HuH-7.5 (cell line): ENCODE data around the gene CGREF1.
"Not testable (repeated sequence)": the region's sequence is repeated elsewhere in the genome, so short reads cannot be mapped to it uniquely, and the experiment has no call there.

ENCODE experiments used
- DNase-seq: peaks from one replicate; pipeline ENCODE4 v3.0.0; 2011; ENCODE audit warnings: low spot score

CGREF1 gene

DNA sequence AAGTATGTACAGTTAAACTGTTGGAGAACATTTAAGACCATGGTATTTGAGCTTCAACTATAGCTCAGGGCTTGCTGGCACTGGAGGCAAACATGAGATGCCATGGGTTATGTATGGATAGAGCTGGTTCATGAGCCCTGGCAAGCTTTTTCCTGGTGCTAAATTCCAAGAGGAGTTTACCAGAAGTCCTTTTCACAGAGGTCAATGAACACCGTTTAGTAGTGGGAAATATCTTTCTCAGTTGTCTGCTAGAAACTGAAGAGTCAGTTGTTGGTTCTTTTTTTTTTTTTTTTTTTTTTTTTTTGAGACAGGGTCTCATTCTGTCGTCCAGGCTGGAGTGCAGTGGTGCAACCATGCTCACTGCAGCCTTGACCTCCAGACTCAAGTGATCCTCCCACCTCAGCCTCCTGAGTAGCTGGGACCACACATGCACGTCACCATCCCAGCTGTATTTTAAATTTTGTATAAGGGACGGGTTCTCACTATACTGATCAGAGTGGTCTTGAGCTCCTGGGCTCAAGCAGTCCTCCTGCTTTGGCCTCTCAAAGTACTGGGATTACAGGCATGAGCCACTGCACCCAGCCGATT is 31.0 kb downstream of the CGREF1 start:
- no peak for DNase-seq

DNA sequence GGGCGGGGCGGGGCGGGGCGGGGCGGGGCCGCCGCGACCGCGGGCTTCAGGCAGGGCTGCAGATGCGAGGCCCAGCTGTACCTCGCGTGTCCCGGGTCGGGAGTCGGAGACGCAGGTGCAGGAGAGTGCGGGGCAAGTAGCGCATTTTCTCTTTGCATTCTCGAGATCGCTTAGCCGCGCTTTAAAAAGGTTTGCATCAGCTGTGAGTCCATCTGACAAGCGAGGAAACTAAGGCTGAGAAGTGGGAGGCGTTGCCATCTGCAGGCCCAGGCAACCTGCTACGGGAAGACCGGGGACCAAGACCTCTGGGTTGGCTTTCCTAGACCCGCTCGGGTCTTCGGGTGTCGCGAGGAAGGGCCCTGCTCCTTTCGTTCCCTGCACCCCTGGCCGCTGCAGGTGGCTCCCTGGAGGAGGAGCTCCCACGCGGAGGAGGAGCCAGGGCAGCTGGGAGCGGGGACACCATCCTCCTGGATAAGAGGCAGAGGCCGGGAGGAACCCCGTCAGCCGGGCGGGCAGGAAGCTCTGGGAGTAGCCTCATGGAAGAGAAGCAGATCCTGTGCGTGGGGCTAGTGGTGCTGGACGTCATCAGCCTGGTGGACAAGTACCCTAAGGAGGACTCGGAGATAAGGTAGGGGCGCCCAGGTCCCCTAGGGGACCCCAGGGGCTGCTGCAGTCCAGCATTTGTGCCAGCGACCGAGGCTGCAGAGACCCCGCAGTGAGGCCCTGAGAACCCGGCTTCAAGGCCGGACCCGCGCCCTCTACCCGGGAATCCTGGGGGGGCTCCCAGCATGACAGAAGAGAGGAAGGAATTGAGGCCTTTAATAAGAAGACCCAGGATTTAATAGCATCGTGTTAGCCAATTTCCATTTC is 32.0 kb downstream of the CGREF1 start, which contains the start of gene KHK:
Gene KHK (plus strand): TSS at position 49 of the 870 bp plus-strand sequence. CDS start 488 bp downstream, at position 537.
- DNase-seq: peak; percentile 89

DNA sequence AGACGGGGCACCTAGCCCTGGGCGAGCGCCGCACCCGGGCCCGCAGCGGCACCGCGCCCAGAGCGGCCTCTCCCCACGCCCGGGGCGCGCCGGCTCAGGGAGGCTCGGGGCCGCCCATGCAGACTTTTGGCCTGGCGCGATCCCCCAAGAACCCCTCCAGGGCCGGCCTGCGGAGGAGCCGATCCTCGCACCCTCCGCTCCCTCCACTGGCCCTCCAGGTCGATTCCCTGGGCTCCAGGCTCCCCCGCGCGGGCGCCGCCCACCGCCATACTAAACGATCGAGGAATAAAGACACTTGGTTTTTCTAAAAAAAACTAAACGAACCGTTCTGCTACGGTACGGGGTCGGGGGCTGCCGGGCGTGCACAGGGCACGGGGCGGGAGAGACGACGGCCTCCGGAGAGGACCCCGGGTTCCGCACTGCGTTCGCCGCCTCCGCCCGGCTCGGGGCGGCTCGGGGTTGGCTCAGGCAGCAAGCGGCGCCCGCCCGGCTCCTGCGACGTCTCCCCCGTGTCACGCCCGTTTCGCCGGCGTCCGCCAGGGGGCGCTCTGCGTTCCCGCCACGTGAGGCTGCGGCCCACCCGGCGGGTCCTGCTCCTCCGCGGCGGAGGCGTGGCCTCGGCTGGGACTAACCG is 32.7 kb downstream of the CGREF1 start:
- peak; percentile 95 for DNase-seq

DNA sequence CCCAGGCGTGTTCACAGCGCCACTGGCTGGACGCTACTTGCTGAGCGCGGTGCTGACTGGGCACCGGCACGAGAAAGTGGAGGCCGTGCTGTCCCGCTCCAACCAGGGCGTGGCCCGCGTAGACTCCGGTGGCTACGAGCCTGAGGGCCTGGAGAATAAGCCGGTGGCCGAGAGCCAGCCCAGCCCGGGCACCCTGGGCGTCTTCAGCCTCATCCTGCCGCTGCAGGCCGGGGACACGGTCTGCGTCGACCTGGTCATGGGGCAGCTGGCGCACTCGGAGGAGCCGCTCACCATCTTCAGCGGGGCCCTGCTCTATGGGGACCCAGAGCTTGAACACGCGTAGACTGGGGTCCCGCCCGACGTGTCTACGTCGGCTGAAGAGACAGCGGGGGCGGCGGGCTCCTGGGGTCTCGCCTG is 33.2 kb downstream of the CGREF1 start:
- peak; percentile 88 for DNase-seq

DNA sequence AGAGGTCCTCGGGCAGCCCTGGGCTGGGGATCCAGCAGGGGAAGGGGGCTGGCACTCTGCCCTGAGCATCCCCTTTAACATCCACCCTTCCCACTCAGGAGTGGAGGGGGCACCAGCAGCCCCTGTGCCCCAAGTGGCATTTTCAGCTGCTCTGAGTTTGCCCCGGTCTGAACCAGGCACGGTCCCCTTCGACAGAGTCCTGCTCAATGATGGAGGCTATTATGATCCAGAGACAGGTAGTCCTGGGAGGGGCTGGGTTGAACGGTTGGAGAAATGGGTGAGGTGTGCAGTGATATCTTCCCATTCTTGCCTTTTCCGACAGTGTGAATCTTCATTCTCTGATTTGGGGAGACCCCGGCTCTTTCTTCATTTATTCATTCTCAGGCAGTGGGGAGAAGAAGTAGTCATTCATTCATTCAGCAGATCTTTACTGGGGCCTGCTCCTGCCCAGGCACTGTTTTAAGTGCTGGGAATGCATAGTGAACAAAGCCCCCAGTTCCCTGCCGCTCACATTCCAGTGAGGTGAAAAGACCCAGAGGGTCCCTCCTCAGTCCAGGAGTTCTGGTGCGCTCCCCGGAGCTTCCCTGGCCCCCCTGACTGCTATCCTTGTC is 33.8 kb downstream of the CGREF1 start:
- no peak for DNase-seq

DNA sequence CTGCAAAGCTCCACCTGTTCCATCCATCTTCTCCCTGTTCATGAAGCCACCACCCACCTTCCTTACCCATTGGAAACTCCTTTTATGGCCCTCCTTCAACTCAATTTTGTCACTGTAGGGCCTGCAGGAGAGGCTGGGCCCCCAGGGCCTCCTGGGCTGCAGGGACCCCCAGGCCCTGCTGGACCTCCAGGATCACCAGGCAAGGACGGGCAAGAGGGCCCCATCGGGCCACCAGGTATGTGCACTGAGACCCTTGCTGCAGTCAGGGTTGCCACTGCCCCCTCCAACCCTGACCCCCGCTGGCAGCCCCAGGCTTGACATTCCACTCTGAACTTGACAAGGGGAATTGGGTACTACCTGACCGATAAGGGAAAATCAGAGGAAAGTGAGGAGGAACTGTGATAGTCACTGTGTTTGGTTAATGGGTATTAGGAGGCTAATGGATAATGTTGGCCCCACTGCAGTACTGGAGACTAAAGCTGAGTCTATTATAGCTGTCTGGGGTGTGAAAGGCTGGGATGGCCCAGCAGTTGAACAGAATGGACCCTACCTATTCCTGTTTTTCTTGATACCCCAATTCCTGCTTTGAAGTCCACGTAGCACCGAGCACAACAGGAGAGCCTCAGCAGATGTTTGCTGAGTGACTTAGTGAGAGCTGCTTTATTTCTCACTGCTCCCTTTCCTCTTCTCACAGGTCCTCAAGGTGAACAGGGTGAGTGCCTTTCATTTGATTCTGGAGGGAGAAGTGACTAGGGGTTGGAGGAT is 34.4 kb downstream of the CGREF1 start:
- no peak for DNase-seq

DNA sequence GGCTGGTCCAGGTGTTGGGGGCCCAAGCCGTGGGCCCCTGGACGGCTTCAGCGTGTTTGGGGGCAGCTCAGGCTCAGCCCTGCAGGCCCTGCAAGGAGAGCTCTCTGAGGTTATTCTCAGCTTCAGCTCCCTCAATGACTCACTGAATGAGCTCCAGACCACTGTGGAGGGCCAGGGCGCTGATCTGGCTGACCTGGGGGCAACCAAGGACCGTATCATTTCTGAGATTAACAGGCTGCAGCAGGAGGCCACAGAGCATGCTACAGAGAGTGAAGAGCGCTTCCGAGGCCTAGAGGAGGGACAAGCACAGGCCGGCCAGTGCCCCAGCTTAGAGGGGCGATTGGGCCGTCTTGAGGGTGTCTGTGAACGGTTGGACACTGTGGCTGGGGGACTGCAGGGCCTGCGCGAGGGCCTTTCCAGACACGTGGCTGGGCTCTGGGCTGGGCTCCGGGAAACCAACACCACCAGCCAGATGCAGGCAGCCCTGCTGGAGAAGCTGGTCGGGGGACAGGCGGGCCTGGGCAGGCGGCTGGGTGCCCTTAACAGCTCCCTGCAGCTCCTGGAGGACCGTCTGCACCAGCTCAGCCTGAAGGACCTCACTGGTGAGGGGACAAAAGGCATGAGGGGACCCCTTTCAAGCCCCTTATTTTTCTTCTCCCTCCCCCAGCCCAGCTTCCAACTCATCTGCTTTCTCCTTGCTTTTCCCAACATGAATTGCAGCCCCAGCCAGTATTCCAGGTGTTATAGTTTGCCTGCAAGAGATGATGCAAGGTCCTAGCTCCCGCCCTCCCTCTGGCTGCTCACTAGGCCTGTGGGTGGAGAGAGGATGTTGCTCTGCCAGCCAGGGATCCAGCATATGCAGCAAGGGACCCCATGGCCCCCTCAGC is 35.3 kb downstream of the CGREF1 start:
- DNase-seq: no peak

DNA sequence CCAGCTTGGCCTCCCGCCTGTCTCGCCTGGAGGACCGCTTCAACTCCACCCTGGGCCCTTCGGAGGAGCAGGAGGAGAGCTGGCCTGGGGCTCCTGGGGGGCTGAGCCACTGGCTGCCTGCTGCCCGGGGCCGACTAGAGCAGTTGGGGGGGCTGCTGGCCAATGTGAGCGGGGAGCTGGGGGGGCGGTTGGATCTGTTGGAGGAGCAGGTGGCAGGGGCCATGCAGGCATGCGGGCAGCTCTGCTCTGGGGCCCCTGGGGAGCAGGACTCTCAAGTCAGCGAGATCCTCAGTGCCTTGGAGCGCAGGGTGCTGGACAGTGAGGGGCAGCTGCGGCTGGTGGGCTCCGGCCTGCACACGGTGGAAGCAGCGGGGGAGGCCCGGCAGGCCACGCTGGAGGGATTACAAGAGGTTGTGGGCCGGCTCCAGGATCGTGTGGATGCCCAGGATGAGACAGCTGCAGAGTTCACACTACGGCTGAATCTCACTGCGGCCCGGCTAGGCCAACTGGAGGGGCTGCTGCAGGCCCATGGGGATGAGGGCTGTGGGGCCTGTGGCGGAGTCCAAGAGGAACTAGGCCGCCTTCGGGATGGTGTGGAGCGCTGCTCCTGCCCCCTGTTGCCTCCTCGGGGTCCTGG is 36.0 kb downstream of the CGREF1 start:
- no peak for DNase-seq

DNA sequence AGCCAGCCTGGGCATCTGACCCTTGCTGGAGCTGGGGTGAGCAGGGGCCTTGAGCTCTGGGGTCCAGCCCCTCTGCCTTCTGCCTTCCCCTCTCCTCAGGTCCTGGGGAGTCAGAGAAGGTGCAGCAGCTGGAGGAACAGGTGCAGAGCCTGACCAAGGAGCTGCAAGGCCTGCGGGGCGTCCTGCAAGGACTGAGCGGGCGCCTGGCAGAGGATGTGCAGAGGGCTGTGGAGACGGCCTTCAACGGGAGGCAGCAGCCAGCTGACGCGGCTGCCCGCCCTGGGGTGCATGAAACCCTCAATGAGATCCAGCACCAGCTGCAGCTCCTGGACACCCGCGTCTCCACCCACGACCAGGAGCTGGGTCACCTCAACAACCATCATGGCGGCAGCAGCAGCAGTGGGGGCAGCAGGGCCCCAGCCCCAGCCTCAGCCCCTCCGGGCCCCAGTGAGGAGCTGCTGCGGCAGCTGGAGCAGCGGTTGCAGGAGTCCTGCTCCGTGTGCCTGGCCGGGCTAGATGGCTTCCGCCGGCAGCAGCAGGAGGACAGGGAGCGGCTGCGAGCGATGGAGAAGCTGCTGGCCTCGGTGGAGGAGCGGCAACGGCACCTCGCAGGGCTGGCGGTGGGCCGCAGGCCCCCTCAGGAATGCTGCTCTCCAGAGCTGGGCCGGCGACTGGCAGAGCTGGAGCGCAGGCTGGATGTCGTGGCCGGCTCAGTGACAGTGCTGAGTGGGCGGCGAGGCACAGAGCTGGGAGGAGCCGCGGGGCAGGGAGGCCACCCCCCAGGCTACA is 36.8 kb downstream of the CGREF1 start:
- no peak for DNase-seq

DNA sequence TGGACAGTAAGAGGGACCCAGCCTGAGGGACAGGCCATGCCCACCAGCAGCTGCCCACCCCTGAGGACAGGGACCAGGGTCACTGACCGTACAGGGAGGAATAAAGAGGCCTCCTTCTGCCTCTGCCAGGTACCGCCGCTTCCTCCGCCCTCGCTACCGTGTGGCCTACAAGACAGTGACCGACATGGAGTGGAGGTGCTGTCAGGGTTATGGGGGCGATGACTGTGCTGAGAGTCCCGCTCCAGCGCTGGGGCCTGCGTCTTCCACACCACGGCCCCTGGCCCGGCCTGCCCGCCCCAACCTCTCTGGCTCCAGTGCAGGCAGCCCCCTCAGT is 38.4 kb downstream of the CGREF1 start:
- DNase-seq: no peak

DNA sequence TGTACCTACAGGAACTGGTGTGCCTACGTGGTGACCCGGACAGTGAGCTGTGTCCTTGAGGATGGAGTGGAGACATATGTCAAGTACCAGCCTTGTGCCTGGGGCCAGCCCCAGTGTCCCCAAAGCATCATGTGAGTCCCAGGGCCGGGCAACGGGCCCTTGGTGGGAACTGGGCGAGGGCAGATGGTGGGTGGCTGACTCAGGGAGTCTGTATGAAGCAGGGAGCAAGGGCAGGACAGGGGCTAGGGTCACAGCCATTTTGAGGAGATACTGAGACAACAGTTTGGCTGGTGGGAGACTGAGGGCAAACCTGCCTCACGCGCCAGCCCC is 38.8 kb downstream of the CGREF1 start:
- DNase-seq: no peak

DNA sequence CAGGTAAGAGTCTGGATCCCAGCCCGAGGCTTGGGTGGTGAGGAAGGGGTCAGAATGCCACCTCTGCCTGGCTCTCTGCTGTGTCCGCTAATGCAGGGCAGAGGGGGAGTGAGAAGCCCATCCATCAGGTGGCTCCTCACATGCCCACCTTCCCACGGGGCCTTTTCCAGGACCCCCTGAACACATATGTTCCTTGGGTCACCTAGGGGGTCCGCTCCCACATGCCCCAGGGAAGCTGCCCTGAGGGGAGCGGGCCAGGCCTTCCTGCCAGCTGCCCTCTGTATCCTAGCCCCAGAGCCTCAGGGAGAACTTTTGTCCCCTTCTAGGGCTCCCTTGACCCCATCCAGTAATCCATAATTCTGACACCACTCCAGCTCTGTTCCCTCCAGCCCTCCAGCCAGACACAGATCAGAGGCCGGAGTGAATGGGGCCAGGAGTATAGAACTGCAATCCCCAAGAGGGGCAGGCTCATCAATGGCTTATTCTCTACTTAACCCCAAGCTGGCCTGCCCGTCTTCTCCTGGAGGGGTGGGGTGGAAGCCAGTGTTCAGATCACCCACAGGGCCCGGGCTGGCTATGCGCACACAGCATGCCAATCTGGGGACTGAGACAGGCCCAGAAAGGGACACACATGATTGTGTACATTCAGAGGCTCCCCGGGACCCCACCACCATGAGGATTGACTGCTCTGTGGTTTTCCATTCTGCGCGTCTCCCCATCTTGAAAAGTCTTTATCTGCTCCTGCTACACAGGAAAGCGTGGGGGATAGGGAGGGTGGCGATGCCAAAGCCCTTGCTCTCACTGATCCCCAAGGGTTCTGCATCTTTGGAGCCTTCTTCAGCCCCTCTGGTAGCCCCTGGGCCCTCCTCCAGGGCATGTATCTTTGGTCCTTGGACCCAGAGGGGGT is 39.4 kb downstream of the CGREF1 start:
- no peak for DNase-seq

DNA sequence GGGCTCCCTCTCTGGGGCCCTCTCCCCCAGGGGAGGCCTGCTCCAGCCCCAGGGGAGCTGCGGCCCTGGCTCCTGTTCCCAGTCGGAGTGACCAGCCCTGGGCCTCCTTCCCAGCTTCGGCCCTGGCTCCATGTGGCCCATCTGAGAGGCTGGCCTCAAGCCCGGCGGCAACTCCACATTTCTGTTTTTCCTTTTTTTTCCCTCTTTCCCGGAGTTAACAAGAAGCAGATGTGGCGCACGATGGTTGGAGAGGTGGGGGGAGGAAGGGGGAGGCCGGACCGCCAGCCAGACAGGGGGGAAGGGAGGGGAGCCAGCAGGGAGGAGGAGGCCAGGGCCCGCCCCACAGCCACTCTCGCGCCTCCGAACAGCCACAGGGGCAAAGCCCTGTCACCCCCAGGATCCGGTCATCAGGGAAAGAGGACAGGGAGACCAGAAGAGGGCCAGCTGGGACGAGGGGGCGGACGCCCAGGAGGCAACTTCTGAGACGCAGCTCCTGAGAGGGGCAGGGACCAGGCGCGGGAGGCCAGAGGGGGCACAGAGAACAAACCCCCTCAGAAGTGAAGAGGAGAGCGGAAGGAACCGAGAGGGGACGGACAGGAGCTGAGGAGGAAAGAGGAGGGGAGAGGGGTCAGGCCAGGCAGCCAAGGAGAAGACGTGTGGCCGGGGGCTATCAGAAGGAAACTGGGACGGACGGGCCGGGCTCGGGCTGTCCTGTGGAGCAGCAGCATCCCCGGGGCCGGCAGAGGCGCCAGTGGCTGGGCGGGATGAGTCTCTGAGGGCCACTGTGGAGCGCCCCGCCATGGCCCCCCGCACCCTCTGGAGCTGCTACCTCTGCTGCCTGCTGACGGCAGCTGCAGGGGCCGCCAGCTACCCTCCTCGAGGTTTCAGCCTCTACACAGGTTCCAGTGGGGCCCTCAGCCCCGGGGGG is 40.4 kb downstream of the CGREF1 start, which contains the start of gene EMILIN1:
Gene EMILIN1 (plus strand): TSS at position 349 of the 928 bp plus-strand sequence. CDS start 451 bp downstream, at position 800.
- DNase-seq: no peak

DNA sequence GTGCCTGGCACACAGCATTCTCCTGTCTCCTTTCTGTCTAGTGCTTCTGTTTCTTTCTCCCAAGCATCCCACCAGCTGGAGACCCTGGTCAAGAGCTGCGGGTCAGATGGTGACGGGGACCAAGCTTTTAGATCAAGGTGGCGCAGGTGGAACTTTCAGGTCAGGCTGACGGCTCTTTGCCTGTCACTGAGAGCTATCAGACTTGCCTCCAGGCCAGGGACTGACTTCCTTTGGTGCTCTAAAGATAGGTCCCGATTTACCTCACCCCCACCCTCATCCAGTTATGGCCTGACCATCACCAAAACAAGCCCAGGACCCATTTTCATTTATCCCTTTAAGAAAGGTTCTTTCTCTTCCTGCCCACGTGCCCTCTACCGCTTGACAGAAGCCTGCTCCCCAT is 41.7 kb downstream of the CGREF1 start:
- DNase-seq: no peak

DNA sequence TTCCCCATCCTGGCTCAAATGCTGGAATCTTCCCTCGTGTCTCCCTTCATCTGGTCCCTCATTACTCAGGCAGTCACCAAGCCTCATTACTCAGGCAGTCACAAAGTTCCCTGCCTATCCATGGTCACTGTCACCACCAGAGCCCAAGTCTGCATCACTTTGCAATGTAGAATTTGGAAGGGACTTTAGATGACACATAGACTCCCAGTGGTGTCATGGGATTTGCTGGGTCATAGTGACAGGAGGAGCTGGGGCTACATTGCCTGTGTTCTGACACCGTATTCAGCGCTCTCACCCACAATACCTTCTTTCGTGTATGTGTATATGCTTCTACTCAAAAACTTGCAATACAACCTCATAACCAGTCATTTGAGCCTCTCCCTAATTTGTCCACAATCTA is 42.6 kb downstream of the CGREF1 start:
- no peak for DNase-seq

DNA sequence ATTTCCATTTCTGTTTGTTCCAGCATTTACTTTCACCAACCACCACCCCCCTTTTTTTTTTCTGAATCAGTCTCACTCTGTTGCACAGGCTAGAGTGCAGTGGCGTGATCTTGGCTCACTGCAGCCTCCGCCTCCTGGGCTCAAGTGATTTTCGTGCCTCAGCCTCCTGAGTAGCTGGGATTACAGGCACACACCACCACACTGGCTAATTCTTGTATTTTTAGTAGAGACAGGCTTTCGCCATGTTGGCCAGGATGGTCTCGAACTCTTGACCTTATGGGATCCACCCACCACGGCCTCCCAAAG is 43.4 kb downstream of the CGREF1 start:
- not testable (repeated sequence) for DNase-seq

DNA sequence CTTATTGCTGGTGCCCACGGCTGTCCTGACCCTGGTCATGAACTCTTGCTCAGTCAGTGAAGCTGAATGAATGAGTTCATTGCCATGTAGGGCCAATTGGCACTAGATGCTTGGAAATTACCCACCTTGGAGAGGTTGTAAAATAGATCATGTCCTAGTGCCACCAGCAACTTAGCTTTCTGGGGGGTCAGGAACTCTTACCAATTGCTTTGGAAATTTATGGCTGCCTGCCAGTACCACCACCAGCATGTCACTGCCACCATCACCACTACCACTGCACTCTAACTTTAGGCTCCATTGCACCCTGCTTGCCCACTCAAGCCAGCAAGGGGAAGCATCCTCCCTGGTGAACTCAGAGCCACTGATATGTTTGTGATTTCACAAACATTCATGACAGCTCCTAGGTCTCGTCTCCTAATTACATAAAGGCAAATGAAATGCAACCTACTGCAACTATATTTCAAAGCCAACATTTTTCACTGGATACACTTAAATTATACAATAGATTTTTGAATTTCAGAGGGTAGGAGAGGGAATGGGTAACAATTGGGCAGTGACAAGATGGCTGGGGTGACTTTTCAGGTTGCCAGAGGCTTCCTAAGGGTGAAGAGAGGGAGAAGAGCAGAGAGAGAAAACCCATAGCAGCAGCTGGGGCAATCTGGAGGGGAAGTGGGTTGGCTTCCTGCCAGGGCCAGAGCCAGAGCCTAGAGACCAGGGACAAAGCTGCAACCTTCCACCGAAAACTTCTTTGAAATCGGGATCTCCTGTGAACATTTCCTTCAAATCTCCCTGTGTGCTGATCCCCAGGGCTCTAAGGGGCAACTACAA is 44.0 kb downstream of the CGREF1 start:
- DNase-seq: no peak
